HG03139 (cell line): ENCODE measurements around the gene COX5B.

Source experiments
- ATAC-seq: cut with Tn5 transposase; IDR thresholded peaks from one replicate; pipeline ENCODE4 v1.9.1; 2021; ENCODE audit not compliant: unreplicated experiment

COX5B gene

DNA sequence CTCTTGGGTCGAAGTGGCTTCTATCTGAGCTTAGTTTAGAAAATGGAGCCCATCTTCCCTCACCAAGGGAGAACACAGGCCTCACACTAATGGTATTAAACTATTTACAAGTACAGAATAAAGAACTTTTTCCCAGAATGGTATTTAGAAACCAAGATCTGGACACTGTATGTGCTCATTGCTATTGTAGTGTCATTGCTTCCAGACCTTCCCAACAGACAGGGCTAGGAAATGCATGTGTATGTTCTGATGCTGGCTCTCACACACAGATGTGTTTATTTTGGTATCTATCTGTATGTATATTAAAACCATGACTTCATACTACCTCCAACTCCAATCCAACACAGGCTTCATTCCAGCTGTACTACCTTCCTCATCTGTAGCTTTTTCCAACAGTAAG, 8.0 kb downstream of the COX5B start:
- ATAC-seq: no peak

DNA sequence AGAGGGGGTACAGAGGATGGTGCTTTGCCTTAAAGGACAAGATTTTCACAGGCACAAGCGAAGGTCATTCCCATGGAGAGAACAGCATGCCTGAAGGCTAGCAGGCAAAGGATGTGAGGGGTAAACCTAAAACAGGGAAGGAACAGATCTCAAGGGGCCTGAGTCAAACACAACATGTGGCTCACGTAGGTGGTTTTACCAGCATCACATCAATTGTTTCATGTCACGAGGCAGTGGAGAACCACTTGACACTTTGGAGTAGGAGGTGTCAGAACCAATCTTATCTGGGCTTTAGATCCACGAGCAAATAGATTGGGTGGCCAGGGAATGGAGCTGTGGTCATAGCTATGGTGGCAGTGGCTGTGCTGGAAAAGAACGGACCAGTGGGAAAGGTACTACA, 8.4 kb downstream of the COX5B start:
- ATAC-seq: no peak

DNA sequence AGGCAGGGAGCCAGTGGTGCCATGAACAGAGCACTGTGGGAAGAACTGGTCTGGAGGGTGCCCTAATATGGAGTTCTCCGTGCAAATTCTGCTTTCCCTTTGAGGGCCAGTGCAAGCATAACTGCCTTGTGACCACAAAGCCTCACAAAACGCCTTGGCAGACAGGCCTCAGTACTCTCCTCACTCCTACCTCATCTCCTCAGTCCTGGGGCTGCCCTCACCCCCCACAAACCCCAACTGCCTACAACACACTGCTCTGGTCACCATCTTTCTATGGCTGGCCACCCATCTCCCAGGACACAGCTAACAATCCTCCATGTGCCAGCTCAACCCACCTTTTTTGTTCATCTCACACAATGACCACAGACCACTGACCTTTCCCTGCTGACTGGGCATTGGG, 8.9 kb downstream of the COX5B start:
- no peak for ATAC-seq

DNA sequence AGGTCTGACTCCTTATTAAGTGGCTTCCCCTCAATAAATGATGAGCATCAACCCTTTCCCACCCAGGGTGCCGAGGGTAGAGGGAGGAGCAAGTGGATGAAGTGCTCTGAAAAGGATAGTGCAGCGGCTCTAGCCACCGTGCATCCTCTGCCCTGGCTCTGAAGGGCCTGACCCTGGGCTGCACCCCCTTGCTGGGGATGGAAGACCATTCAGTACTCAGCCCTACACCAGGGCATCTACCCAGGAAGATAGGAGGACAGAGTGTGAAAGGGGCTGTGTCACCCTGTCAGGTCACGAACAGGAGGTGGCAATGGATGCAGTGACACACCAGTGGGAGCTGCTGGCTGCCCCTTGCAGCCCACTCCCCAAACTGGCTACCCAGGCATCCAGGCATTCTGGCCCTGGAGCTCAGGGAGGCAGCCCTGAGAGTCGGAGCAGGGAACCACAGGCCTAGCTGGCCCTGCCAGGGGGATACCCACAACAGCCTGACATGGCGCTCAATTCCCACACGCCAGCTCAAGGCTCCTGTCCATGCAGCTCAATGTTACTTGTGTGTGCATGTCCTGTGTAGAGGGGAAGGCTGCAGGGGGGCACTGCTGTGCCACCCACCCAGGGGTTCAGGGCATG, 10.4 kb downstream of the COX5B start:
- ATAC-seq: no peak

DNA sequence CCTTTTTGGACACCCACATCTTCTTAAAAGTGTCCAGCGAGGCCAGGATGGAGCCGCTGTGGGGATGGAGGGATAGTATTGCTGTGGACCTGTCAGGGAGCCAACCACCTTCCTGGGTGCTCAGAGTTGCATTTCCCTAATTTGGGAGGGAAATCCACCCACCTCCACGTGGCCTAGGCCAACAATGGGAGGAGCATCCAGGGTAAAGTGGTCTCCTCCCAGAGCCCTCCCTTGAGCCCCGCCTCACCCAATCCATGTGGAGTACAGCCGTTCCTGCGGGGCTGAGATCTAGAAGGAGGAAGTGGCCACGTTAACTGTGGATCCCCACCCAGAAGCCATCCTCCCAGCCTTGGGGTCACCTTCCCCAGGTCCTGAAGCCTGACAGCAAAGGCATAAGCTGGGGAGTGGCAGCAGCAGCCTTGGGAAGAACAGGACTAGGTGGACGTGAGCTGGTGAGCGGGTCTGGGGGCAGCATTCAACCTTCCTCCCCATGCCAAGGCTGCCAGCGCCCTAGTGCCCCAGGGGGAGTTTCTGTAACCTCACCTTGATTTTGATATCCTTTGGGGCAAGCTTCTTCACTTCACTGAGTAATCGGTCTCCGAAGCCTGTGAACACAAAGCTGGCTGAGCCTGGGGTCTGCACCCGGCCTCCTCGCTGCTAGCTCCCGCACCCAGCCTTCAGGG, 11.2 kb downstream of the COX5B start:
- no peak for ATAC-seq

DNA sequence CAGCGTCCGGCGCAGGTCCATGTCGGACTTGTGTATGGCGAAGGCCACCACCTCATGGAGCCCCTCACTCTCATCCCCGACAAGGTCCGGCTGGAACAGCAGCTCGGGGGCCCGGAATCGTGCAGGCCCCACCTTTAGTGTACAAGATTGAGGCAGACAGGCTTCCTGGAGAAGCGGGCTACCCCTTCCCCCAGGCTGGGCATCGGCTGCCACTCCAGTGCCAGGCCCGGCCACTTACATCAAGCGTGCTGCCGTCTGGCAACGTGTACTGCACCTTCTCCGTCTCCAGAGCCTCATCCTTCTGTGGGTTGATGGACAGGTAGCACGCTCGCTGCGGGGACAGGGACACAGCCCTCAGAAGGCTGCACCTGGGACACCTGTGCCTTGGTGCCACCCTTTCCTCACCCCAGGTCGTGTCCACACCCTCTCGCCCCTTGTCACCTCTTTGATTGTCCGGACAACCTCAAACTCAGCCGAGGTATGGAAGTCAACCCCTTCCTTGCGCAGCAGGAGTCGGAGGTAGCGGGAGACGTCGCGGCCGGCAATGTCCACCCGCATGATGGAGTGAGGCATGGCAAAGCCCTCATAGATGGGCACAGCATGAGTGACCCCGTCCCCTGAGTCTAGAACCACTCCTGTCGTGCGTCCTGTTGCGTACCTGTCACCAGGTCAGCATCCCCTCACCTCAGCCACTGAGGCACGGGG, 12.3 kb downstream of the COX5B start:
- no peak for ATAC-seq

DNA sequence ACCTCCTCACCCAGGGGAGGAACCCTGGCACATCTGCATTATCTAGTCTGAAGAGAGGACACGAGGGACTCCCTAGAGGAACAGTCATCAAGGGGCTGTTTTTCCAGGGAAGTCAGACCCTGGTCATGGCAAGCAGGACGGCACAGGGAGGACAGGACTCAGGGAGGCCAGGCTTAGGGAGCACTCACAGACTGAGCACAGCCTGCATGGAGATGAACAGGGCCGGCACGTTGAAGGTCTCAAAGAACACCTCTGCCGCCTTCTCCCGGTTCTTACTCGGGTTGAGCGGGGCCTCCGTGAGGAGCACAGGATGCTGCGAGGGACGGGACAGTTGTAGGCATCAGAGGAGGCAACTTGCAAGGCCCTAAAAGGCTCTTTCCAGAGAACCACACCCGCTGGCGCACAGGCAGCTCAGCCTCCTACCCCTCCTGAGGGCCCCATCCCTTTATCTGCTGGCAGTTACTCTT, 12.9 kb downstream of the COX5B start:
- ATAC-seq: no peak

DNA sequence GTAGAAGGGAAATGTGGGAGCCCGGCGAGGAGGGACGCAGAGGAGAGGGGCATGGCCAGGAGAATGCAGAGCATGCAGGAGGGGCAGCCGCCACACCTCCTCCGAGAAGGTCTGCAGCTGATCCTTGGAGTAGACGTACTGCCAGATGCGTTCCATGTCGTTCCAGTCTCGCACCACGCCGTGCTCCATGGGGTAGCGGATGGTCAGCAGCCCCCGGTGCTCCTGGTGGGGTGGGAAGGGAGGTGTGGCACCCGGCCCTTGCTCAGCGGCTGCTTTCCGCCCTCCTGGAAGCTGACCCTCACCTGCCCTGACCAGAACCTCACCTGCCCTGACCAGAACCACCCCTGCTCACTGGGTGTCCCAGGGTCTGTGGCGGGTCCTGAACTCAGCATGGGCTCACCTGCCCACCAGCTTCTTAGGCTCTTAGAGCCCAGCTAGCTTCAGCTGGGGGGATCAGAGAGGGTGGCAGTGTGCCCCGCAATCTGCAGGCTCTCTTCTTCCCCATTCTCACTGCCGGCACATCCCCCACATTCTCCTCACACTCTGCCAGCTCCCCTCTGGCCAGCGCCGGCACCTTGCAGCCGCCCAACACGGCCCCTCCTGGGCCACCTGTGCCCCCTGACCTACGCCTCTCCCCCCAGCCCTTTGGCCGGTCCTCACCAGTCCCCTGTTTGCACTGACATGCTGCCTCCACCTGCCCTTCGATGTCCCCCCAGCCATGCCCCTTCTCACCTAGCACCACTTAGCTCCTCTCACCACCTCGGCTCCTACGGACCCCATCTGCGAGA, 13.6 kb downstream of the COX5B start:
- no peak for ATAC-seq

DNA sequence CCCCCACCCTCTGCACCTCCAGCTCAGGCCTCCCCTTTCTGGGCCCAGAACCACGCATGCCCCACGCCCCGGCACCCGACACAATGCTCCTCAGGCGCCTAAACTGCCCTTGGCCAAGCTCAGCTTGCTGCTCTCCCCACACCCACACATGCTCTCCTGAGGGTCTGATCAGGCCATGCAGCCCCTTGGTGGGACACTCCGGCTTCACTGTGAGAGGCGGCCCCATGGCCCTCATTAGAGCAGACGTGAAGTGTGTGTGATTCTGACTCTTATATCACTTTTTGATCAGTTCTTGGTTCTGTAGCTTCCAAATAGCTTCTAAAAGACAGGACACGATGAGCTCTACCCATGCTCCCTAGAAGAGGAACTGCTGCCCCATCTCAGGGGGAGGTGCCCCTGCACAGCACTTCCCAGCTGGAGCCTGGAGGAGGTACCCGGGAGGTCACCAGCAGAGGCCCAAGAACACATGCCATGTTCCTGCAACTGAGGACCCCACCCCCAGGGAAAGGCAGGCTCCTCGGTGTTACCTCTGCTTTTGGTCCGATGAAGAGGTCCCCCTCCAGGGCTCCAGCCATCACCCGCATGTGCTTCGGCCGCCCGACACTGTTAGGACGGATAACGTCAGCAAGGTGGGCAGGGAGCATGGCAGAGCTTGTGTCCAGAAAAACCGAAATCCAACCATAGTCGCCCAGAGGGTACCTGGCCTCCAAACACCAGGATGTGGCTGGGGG, 14.3 kb downstream of the COX5B start:
- no peak for ATAC-seq

DNA sequence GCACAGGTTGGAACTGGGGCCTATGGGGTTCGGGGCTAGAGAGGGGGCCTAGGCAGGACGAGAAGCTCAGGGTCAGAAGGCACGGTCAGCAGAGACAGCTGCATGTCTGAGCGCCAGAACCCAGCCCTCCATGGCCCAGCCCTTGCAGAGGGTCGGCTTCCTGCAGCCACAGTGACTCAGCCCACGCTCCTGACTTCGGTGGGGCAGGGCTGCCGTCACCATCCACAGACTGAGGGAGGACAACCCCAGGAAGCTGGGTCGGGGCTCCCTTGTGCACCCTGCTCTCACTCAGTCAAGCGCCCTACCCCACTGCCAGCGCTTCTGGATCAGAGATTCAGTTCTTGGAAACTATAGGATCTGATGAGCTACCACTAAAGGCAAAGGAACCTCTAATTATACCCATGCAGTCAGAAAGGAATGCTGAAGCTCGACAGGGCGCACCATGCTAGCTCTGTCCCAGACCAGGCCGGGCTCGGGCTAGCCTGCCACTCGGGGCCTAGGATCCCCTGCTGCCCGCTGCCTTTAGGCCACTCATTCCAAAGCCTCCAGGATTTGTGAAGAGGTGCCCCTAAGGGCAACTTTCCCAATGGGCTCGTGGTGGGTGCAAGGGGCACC, 15.0 kb downstream of the COX5B start:
- no peak for ATAC-seq

DNA sequence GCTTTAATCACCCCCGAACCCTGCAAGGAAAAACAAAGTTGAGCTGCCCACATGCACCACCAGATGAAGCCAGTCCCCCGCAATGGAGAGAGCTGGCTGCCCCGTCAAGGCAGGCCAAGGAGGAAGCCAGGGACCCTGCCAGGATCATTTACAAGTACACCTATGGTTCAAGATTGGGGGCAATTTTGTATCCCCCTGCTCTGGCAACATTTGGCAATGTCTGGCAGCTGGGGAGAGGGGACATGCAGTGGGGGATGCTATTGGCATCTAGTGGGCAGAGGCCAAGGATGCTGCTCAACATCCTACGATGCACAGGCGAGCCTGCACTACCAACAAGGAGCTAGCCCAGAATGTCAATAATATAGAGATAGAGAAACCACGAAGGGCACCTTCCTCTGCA, 16.1 kb downstream of the COX5B start:
- ATAC-seq: no peak

DNA sequence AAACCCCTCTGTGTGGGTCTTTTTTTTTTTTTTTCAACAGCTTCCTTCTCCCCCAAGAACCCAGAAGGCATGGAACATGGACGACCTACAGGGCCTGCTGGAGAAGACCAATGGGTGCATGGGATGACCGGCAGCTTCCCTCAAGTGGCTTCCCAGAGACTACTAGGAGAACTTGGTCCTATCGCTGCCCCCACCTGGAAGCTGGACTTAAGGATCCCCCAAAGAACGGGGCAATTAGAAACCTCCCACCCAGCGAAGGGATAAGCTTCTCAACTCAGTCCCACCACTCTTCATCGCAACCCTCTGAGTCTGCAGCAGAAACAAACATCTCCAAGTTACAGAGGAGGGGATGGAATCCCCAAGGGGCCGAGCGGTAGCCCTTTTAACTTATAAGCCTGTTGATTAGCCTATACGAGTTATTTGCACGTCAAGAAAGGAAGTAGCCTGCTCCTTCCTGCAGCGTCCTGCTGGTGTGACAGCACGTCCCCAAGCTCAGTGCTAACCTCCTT, 16.6 kb downstream of the COX5B start:
- no peak for ATAC-seq

DNA sequence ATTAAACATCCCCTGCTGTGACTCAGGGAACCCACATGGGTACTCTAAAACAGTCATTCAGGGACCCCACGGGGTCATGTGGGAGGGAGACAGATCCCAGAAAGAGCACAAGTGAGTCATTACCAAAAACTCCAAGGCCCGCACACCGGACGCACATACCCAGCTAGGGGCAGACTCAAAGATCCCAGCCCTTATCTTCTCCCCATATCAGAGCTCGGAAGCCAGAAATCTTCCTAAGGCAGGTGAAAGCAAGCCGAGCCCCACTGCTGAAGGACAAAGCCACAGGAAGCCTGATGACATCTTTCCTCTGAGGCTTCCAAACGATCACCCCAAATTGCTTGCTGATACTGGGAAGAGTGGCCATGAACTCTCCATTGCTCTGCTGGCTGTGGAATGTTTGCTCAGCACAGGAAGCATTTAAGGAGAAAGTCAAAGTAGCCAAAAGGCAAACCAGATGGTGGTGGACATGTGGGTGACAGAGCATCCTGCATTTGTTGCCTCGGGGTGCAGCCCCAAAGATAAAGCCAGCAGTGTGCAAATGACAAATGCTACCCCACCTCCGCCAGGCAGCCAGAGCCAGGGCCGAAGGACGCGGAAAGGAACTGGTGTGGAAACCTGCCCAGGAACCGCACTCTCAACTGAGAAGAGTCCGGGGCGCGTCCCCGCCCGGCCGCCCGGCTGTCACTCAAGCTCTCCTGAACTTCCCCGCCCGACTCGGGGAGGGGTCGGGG, 17.2 kb downstream of the COX5B start:
- peak; percentile 36 for ATAC-seq

DNA sequence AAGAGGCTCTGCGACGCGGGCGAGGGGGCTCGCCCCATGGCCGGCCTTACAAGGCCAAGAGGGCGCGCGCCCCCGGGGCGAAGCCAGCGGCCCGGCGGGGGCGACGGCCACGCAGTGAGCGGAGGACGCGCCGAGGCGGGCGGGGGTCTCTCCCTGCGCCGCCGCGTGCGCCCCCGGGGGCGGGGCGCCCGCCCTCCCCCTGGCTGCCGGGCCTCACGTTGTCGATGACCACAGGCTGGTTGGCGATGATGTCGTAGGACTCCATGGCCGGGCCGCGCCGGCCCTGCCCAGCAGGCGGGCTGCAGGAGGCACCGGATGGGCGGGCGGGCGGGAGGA, 17.7 kb downstream of the COX5B start:
- ATAC-seq: no peak

DNA sequence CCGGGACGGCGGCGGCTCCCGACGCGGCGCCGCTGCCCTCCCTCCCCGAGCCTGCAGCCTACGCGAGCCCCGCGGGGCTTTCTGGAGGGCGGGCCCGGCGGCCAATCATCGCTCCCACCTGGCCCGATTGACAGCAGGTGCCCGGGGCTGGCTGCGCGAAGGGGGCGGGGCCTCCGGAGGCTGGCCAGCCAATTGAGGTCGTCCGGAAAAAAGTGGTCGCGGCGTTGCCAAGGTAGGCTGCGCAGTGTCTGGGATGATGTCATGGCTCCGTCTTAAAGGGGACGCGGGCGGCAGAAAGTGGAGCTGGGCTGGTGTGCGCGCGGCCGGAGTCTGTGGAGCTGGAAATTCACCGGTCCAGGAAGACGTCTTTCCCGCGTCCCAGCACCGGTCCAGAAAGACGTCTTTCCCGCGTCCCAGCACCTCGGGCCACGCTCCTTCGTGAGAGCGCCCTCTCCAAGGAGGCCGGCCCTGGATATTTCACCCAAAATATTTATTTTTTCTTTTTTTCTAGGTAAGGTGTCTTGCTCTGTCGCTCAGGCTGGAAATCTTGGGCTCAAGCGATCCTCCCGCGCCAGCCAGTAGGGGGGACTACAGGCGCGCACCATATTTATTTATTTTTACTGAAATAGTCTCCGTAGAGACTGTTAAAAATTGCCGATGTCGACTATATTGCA, 18.2 kb downstream of the COX5B start, which contains the start of gene ACTR1B:
ACTR1B (minus strand) TSS at position 83 of the 674 bp plus-strand sequence. CDS start 154 bp downstream, outside the sequence.
- peak; percentile 83 for ATAC-seq

DNA sequence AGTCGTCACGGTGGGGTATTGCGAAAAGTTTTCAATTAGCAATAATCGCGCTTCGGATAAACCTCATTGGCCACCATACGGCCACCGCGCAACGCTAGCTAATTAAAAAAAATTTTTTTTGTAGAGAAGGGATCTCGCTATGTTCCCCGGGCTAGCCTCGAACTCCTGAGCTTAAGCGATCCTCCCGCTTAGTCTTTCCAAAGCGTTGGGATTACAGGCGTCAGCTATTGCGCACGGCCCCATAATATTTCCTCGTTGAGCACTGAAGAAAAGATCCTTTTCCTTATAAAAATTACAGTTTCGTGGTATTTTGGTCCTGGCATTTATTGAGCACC, 18.7 kb downstream of the COX5B start:
- ATAC-seq: no peak

DNA sequence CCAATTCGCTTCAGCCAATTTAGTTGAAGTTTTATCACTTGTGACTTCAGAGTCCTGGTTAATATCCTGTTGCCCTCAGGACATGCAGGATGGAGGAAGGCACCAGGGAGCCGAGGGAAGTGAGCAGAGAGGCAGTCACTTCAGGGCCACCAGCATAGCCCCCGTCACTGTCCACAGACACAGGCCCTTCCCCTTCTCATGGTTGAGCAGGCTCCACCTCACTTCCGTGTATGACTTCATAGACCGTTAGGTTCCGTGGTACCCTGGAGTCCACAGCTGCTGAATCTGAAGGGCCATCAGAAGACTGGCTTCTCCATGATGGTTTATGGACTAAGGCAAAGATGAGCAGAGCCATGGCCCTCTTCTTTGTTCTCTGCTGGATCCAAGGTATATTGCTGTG, 23.6 kb downstream of the COX5B start, which contains the start of gene C2orf92:
C2orf92 (plus strand) TSS at position 266 of the 400 bp plus-strand sequence; CDS start at position 342, 76 bp downstream.
- no peak for ATAC-seq

DNA sequence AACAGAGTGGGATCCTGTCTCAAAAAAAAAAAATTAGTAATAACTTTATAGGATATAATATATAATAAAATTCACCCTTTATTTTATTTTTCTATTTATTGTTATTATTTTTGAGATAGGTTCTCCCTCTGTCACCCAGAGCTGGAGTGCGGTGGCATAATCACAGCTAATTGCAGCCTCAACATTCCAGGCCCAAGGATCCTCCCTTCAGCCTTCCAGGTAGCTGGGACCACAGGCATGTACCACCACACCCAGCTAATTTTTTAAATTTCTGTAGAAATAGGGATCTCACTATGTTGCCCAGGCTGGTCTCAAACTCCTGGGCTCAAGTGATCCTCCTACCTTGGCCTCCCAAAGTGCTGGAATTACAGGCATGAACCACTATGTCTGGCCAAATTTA, 24.6 kb downstream of the COX5B start:
- no peak for ATAC-seq

DNA sequence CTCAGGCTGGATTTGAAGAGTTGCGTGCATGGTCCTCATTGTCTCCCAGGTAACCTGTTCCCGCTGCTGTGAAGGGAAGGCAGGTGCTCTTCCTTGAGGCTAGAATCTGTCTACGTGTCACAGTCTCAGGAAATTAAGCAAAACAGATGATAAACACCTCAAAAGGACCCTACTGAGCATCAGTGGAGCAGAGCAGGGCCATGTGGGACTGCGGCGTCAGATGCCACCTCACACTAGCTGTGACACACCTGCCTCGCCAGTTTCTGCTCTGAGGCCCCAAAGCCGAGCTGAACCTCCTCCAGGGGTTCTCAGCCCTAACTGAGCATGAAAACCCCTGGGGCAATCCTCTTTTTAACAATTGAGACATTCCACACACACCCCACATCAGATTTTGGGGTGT, 25.7 kb downstream of the COX5B start:
- ATAC-seq: no peak
